Mucosa of descending colon (tissue), 3 donors: Measurements from ENCODE around the gene TMEM52B. TPM values are rescaled to one million over a fixed set of nuclear protein-coding genes. Genes with fewer than 3 reads are reported as not detected.

ENCODE experiments used
- ATAC-seq: fragments of 200-7000 bp; cut with Tn5 transposase; one replicate; pipeline ENCODE4 v1.9.1; 2020; ENCODE audit warnings: mild to moderate bottlenecking, moderate library complexity
- DNase-seq, 3 donors: peaks; one replicate each; pipeline ENCODE4 v3.0.0-alpha.2; 2020
- H3K36me3 ChIP-seq: fragments of 200-600 bp; one replicate; pipeline ENCODE4 v1.8.0; 2021; ENCODE audit warnings: low read depth, mild to moderate bottlenecking
- H3K4me1 ChIP-seq: fragments of 200-600 bp; one replicate; pipeline ENCODE4 v1.8.0; 2021; ENCODE audit warnings: low read depth, mild to moderate bottlenecking
- H3K4me3 ChIP-seq: fragments of 200-600 bp; one replicate; pipeline ENCODE4 v1.8.0; 2021; ENCODE audit warnings: mild to moderate bottlenecking
- H3K9me3 ChIP-seq: fragments of 200-600 bp; one replicate; pipeline ENCODE4 v1.8.0; 2021; ENCODE audit warnings: mild to moderate bottlenecking
- CTCF ChIP-seq: fragments of 200-600 bp; IDR thresholded peaks from one replicate; pipeline ENCODE4 v1.8.0; 2022; ENCODE audit warnings: antibody characterized with exemption, mild to moderate bottlenecking
- intact Hi-C, 2 donors: fragments of 100-400 bp; cut with DNase I in 1 of 2; cut with micrococcal nuclease in 1 of 2; formaldehyde crosslinking; loops; one replicate each; pipeline versions ENCODE4 v1.11.0 to v1.11.1; 2022; cut with DNase I, micrococcal nuclease
- total RNA-seq, 3 donors: library from RNA; stranded (reverse); fragmentation: NEBNext Ultra II Directional in 2 of 3; extraction: Animal tissue kit (Norgen Biotek cat#: 25700) in 2 of 3; gene quantifications; one replicate each; pipeline versions ENCODE4 v1.2.1 to v1.2.4, GENCODE V29; 2021 to 2023
- donor health status: DM: no; HTN: no; CAD: no; lungs with moderate emphysema.
- donor health status: DM: no; HTN: no; CAD: no.
- donor health status: DM: no; HTN: yes; CAD: no.

Gene TMEM52B
- total RNA-seq, 3 donors from 2014 or later, result 0.10 TPM; not detected in 2

DNA sequence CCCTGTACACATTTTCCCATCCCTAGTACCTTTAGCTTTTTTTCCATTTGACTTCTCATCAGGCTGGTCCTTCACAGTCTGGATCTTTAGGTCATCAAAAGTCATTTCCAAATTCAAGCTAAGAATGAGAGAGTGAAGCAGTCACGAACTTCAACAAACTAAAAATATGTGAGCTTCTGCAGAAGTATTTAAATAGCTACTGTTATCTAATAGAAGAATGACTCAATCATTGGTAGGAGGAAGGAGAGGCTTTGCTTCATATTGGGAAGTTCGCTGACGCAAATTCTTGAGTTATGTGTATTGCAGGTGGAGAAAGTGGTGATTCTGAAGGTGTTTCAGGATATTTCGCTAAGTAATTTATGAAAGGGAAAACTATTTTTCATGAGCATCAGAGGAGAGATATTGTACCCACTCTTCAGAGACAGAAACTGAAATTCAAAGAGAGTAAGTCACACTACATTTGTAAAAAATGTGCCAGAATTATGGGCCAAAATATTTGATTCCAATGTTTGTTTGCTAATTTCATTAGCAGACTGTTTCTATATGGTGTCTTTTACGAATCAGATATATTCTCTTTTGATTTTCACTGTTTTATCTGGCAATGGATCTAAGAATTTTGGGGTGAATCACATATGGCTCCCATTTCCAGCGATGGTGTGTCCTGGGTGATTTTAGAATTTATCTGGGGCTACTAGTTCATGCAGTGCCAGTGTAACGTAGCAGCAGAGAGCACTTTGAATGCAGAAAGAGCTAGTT, 6.7 kb upstream of the TMEM52B start, which contains the start of gene OLR1:
TSS of gene OLR1 (minus strand) at position 160 of the 756 bp plus-strand sequence. CDS start at position 105, 55 bp downstream.
- H3K9me3 ChIP-seq, result no peaks in the 10 kb centered on the region
- no peak for TF ChIP-seq CTCF
- no peaks in the 10 kb centered on the region for H3K36me3 ChIP-seq
- ATAC-seq (no peak), DNase-seq (no peak)
- peaks cover 7% of the 10 kb centered on the region for H3K4me1 ChIP-seq
- intact Hi-C loops, result no loop called here
- no peak within 1 kb of the TSS for H3K4me3 ChIP-seq

DNA sequence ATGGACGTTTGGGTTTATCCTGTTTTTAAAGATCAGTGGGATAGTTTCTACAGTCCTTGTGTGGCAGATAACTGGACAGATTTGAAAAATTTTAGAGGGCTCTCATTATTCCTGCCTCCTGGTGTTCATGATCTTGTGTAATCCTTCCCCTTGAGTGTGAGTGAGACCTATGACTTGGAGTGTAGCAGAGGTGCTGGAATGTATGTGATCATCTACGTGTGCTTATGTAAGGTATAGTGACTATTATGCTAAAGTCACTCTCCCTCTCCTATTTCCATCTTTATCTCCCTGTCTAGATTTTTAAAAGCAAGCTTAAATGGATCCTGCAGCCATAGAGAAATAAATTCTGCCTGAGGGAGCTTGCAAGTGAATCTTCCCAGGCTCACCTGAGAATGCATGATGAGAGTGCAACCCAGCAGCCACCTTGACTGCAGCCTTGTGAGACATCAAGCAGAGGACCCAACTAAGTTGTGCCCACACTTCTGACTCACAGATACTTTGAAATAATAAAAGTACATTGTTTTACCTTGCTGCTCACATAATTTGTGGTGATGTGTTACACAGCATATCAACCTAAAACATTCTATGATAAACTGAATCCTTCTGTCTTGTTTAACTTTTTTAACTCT, 3.7 kb upstream of the TMEM52B start:
- DNase-seq, result no peak
- no peak for ATAC-seq
- H3K4me1 ChIP-seq, result peaks cover 7% of the 10 kb centered on the region
- TF ChIP-seq CTCF, result no peak
- intact Hi-C loops, result no loop called here
- no peaks in the 10 kb centered on the region for H3K9me3 ChIP-seq
- H3K4me3 ChIP-seq, result no peak overlapping the region
- no peaks in the 10 kb centered on the region for H3K36me3 ChIP-seq

GRCh38 chr12:10175846-10176636, 2.8 kb upstream of the TMEM52B start:
- intact Hi-C loops, result no loop called here
- Histone ChIP-seq H3K4me3 (no peak overlapping the region), H3K9me3 (no peaks in the 10 kb centered on the region), H3K4me1 (peaks cover 7% of the 10 kb centered on the region), H3K36me3 (no peaks in the 10 kb centered on the region)
- TF ChIP-seq CTCF, result no peak
- DNase-seq, result peak in 1 of 3 donors; percentile 54
- peak; percentile 99 for ATAC-seq

- Histone ChIP-seq H3K36me3 (no peaks in the 10 kb centered on the region), H3K4me1 (peaks cover 8% of the 10 kb centered on the region), H3K4me3 (no peak overlapping the region), H3K9me3 (no peaks in the 10 kb centered on the region)
- no peak for ATAC-seq
- TF ChIP-seq CTCF, result no peak
- DNase-seq, result no peak
- intact Hi-C loops, result no loop called here
Measured at GRCh38 chr12:10179776-10180181, 947 bp downstream of the TMEM52B start.

GRCh38 chr12:10182354-10183049, 3.7 kb downstream of the TMEM52B start:
- Histone ChIP-seq H3K36me3 (no peaks in the 10 kb centered on the region), H3K9me3 (no peaks in the 10 kb centered on the region), H3K4me3 (no peak overlapping the region), H3K4me1 (peaks cover 2% of the 10 kb centered on the region)
- no peak for TF ChIP-seq CTCF
- ATAC-seq (no peak), DNase-seq (no peak)
- intact Hi-C loops, result no loop called here
